ENCODE data around the gene BRIP1. TPM values are rescaled to one million over a fixed set of nuclear protein-coding genes. Genes with fewer than 3 reads are reported as not detected.

BRIP1 gene
- total RNA-seq, 2 experiments from 2014 or later = 13.2 to 14.5 TPM

- Mint-ChIP-seq H3K4me1 (ENCODE audit: low read depth) (no peaks in the 10 kb centered on the region), H3K9me3 (no peaks in the 10 kb centered on the region), H3K27me3 (no peaks in the 10 kb centered on the region), H3K4me3 (no peak overlapping the region), H3K36me3 (ENCODE audit: low read depth) (peaks cover 5% of the 10 kb centered on the region), H3K27ac (no peak overlapping the region)
- ATAC-seq = no peak
- intact Hi-C loops (cut with micrococcal nuclease) = no loop called here
- CTCF ChIA-PET = no interaction called here
- TF ChIP-seq, protein P1, sequence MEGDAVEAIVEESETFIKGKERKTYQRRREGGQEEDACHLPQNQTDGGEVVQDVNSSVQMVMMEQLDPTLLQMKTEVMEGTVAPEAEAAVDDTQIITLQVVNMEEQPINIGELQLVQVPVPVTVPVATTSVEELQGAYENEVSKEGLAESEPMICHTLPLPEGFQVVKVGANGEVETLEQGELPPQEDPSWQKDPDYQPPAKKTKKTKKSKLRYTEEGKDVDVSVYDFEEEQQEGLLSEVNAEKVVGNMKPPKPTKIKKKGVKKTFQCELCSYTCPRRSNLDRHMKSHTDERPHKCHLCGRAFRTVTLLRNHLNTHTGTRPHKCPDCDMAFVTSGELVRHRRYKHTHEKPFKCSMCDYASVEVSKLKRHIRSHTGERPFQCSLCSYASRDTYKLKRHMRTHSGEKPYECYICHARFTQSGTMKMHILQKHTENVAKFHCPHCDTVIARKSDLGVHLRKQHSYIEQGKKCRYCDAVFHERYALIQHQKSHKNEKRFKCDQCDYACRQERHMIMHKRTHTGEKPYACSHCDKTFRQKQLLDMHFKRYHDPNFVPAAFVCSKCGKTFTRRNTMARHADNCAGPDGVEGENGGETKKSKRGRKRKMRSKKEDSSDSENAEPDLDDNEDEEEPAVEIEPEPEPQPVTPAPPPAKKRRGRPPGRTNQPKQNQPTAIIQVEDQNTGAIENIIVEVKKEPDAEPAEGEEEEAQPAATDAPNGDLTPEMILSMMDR (IDR thresholded peaks at IDR 0.05) = no peak
- POLR2A ChIA-PET = no interaction called here
- DNase-seq = no peak
These were observed 136.4 kb downstream of the BRIP1 start for GRCh38 chr17:61726977-61727376.

DNA sequence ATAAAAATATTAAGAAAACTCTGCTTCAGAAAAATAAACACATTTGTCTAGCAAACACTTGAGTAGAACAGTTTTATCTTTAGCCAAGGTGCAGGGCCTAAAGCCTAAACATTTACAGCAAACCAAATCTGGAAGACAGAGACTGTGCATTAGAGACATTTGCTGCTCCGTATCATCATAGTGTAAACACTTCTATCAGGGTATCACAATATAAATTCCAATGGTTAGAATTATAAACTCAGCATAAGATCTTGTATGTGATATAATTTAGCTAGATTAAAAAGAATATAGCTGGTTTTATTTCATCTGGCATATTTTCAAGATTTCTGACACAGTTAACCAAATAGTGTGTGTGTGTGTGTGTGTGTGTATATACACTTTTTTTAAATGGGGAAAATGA lies 138.6 kb downstream of the BRIP1 start:
- Mint-ChIP-seq H3K27me3 (no peaks in the 10 kb centered on the region), H3K9me3 (no peaks in the 10 kb centered on the region), H3K4me1 (ENCODE audit: low read depth) (no peaks in the 10 kb centered on the region), H3K36me3 (ENCODE audit: low read depth) (peaks cover 7% of the 10 kb centered on the region), H3K27ac (no peak overlapping the region), H3K4me3 (no peak overlapping the region)
- ATAC-seq = no peak
- no peak for DNase-seq
- intact Hi-C loops (cut with micrococcal nuclease) = no loop called here
- ChIA-PET CTCF (interaction anchor here (0.9 kb wide), 1 partner anchor 11 kb away, joined by 3 read pairs; no protein-coding TSS in a partner anchor), POLR2A (no interaction called here)
- TF ChIP-seq, protein P1 (IDR thresholded peaks at IDR 0.05) = no peak

GRCh38 chr17:61723914-61724313 lies 139.4 kb downstream of the BRIP1 start:
- POLR2A ChIA-PET = no interaction called here
- CTCF ChIA-PET = interaction anchor here (0.7 to 0.9 kb wide), 2 partner anchors 12 to 32 kb away, joined by 3 read pairs; no protein-coding TSS in a partner anchor

DNA sequence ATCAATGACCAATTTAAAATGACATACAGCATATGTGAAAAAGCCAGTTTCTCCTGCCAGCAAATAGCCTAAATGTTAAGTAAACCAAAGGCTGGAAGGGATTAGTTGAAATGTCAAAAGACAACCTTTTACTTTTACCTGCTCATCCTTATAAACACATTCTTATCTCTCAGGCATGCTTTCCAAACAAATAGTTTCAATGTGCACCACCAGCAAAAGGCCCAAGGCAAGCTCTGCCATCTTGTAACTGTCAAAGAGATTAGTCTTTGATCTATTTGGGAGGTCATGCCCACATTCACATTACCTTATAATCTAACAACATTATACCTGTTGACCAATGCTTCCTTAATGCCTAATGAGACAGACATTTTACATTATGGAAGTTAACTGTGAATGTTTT lies 140.1 kb downstream of the BRIP1 start:
- CTCF ChIA-PET = interaction anchor here (0.7 kb wide), 1 partner anchor 32 kb away, joined by 3 read pairs; no protein-coding TSS in a partner anchor
- intact Hi-C loops (cut with micrococcal nuclease) = no loop called here
- Mint-ChIP-seq H3K27me3 (no peaks in the 10 kb centered on the region), H3K27ac (no peak overlapping the region), H3K36me3 (ENCODE audit: low read depth) (peaks cover 9% of the 10 kb centered on the region), H3K4me3 (no peak overlapping the region), H3K9me3 (peaks cover 5% of the 10 kb centered on the region), H3K4me1 (ENCODE audit: low read depth) (no peaks in the 10 kb centered on the region)
- POLR2A ChIA-PET = no interaction called here
- no peak for DNase-seq
- TF ChIP-seq, protein P1 (IDR thresholded peaks at IDR 0.05) = no peak
- ATAC-seq = no peak

More at GRCh38 chr17:61723914-61724313, 139.4 kb downstream of the BRIP1 start:
- no peak for DNase-seq
- Mint-ChIP-seq H3K27ac (no peak overlapping the region), H3K4me3 (no peak overlapping the region), H3K27me3 (no peaks in the 10 kb centered on the region), H3K9me3 (no peaks in the 10 kb centered on the region), H3K4me1 (ENCODE audit: low read depth) (no peaks in the 10 kb centered on the region), H3K36me3 (ENCODE audit: low read depth) (peaks cover 7% of the 10 kb centered on the region)
- intact Hi-C loops (cut with micrococcal nuclease) = no loop called here
- ATAC-seq = no peak
- TF ChIP-seq, protein P1 (IDR thresholded peaks at IDR 0.05) = no peak

- CTCF ChIA-PET = no interaction called here
- DNase-seq (no peak), ATAC-seq (no peak)
- no peak overlapping the region for H3K4me3 Mint-ChIP-seq
- H3K27me3 Mint-ChIP-seq = no peaks in the 10 kb centered on the region
- intact Hi-C loops (cut with micrococcal nuclease) = no loop called here
- H3K4me1 Mint-ChIP-seq (ENCODE audit: low read depth) = no peaks in the 10 kb centered on the region
- peaks cover 12% of the 10 kb centered on the region for H3K36me3 Mint-ChIP-seq (ENCODE audit: low read depth)
- TF ChIP-seq, protein P1 (IDR thresholded peaks at IDR 0.05) = no peak
- H3K27ac Mint-ChIP-seq = no peak overlapping the region
- peaks cover 11% of the 10 kb centered on the region for H3K9me3 Mint-ChIP-seq
- POLR2A ChIA-PET = no interaction called here
These were observed 140.9 kb downstream of the BRIP1 start for GRCh38 chr17:61722398-61722797.

Data from activated CD8-positive, alpha-beta T cell treated with anti-CD3 and anti-CD28 coated beads for 36 hours (primary cell).